Bronchus fibroblast of lung (primary cell): ENCODE data around the gene SMAD9. TPM values are rescaled to one million over a fixed set of nuclear protein-coding genes. Genes with fewer than 3 reads are reported as not detected.

ENCODE experiments used
- total RNA-seq: library from RNA; depleted of rRNA; stranded (reverse); fragments of >200 nt; gene quantifications from 2 replicates; pipeline ENCODE4 v1.2.3, GENCODE V29; 2015

SMAD9 gene
- total RNA-seq = 2.1 and 2.7 TPM in 2 replicates

DNA sequence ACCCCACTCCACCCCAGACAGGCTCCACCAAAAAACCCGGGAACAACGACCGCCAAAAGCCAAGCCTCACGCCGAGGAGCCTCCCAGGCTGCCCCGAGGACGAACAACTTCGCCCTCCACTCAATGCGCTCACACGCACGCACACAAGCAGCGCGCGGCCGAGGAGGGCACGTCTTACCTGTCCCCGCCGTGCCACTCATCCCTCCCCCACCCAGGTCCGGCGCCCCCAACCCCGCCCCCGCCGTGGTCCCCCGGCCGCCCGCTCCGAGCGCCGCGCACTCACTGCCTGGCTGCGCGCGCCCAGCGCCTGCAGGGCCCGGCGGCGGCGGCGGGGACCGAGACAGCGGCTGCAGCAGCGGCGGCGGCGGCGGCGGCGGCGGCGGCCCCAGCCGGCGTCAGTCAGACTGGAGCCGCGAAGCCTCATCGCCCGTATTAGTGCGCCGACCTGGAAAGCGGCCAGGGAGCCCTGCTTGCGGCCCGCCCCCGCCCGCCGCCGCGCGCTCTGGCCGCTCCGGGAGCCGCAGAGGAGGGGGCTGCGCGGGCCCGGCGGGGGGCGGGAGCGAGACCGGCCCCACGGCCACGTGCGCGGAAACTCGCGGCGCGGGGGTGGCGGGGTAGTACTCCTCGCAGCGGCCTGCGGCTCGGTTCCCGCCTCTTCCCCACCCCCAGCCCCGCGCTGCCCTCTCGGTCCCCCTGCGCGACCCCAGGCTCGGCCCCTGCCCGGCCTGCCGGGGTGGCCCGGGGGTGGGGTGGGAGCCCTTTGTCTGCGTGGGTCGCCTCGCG lies at the start of gene SMAD9:
SMAD9 (minus strand) TSS at position 406 of the 783 bp plus-strand sequence. CDS start 40,549 bp downstream, outside the sequence.

DNA sequence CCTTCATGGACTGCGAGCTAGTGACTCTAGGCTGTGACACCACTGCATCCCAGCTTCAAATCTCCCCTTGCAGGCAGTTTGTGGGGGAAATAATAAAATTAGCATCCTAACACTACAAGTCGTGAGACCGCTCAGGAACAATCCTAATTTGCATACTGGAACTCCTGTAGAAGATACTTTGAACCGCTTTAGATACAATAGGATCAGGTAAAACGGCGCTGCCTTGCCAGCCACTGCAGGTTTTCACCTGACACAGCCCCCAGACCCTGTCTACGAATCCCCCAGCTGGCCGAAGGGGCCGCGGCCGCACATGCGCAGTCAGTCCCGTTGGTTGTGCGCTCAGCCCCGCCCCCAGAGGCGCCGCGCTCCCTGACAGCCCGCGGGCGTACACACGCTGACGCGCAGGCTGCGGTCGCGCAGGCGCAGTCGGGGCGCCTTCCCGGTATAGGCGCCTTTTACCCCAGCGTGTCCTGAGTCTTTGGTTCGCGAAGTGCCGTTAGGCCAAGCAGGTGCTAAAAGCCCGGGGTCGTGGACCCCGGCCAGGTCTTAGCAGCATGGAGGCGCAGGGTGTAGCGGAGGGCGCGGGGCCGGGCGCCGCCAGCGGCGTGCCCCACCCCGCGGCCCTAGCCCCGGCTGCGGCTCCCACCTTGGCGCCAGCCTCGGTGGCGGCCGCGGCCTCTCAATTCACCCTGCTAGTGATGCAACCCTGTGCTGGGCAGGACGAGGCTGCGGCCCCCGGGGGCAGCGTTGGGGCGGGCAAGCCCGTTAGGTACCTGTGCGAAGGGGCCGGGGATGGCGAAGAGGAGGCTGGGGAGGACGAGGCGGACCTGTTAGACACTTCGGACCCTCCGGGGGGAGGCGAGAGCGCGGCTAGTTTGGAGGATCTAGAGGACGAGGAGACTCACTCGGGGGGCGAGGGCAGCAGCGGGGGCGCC lies 101.0 kb downstream of the SMAD9 start, which contains the start of gene RFXAP:
RFXAP (plus strand) TSS at position 419 of the 935 bp plus-strand sequence; CDS start at position 555, 136 bp downstream.

Other genes with a start within 250 kb of the SMAD9 start
- gene SERTM1, start 246.2 kb downstream of the SMAD9 start, total RNA-seq = not detected in 2 replicates
- gene RFXAP, start 101.0 kb downstream of the SMAD9 start, total RNA-seq = 1.0 and 1.7 TPM in 2 replicates
- gene ALG5, start 79.1 kb upstream of the SMAD9 start, total RNA-seq = 27.4 and 27.5 TPM in 2 replicates
- 61.8 and 69.1 TPM in 2 replicates for gene EXOSC8, start 80.5 kb upstream of the SMAD9 start, total RNA-seq
- gene SUPT20H, start 139.4 kb upstream of the SMAD9 start, total RNA-seq = 36.8 and 40.6 TPM in 2 replicates
- gene CSNK1A1L, start 185.4 kb upstream of the SMAD9 start, total RNA-seq = not detected in 2 replicates